ENCODE results near the gene LBX1. TPM values are rescaled to one million over a fixed set of nuclear protein-coding genes. Genes with fewer than 3 reads are reported as not detected.
A peak's percentile ranks its signal among the peaks of the same experiment; 100 is the strongest.

LBX1 gene
- total and polyA plus RNA-seq, 5 donors from 2014 or later, result not detected

DNA sequence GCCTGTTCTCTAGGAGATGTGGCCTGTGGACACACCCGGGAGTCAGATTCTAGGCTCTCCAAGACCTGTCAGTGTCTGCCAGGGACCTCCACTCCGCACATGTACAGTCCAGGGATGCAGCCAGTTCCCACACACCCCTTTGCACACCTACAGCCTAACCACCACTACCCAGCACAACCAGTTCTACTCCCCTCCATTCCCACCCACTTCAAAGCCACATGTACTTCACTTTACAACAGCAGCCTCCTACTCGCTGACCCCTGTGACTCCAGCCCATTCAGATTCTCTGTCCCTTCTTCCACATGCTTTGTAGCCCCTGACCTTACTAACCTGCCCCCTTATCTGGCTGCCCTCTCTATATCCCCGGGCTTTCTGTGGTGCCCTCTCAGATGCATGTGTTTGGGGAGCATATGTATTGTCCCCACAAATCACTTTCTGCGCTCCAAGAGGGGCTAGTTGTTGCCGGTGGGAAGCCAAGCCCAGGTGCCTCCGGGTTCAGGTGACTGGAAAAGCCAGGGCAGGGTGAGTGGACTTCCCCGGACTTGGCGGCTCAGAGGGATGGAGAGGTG lies 7.2 kb downstream of the LBX1 start:
- Mint-ChIP-seq H3K27me3 (peaks cover 89% of the 10 kb centered on the region), H3K4me3 (peak overlapping the region in 3 of 4 donors; percentile 30 to 79 (median 68)), H3K4me1 (peaks cover under 1 to 54% (median 21%) of the 10 kb centered on the region in 4 donors), H3K9me3 (peaks cover 0 to 4% (median 0%) of the 10 kb centered on the region in 7 donors), H3K36me3 (no peaks in the 10 kb centered on the region), H3K27ac (peak overlapping the region in 1 of 3 donors; percentile 53)
- Histone ChIP-seq H3K36me3 (ENCODE audit: control insufficient read depth, insufficient read depth, low read length) (no peaks in the 10 kb centered on the region), H3K9me3 (ENCODE audit: control insufficient read depth in 2 of 2, low read length in 2 of 2) (no peaks in the 10 kb centered on the region), H3K4me1 (ENCODE audit: control insufficient read depth, insufficient read depth, low read length, poor library complexity, severe bottlenecking) (peaks cover 55% of the 10 kb centered on the region), H3K27ac (ENCODE audit: insufficient read depth, low read length, poor library complexity, severe bottlenecking) (no peak overlapping the region), H3K27me3 (ENCODE audit: control insufficient read depth, insufficient read depth, low read length) (peaks cover 43% of the 10 kb centered on the region), H3K4me3 (ENCODE audit: low read depth, low read length) (no peak overlapping the region)
- DNase-seq (no peak), ATAC-seq (ENCODE audit: low read depth in 2 of 2) (no peak)

DNA sequence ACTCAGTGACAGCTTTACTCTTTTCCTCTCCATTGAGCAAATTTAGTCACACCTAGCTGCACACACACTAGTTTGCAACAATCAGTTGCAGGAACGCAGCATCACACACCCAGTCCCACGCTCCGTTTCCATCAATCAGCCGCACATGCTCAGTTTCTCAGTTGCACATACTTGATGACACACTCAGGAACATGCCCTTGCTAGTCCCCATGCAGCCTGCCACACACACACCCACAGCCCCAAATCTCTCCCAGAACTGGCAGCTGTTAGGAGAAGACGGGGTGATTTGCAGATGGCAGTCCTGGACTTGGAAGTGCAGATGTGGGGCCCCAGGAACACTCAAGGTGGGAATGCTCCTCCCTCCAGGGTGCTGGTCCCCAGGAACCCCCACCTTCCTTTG lies 7.7 kb downstream of the LBX1 start:
- no peaks in the 10 kb centered on the region for H3K9me3 ChIP-seq (ENCODE audit: control insufficient read depth in 2 of 2, low read length in 2 of 2)
- DNase-seq, result no peak
- no peak for ATAC-seq (ENCODE audit: low read depth in 2 of 2)
- Mint-ChIP-seq H3K36me3 (no peaks in the 10 kb centered on the region), H3K9me3 (peaks cover 0 to 4% (median 0%) of the 10 kb centered on the region in 7 donors), H3K4me1 (peaks cover 6 to 56% (median 22%) of the 10 kb centered on the region in 4 donors), H3K27me3 (peaks cover 89% of the 10 kb centered on the region), H3K4me3 (peak overlapping the region in 3 of 4 donors; percentile 15 to 79 (median 23)), H3K27ac (no peak overlapping the region)
- H3K27ac ChIP-seq (ENCODE audit: insufficient read depth, low read length, poor library complexity, severe bottlenecking), result no peak overlapping the region
- H3K4me1 ChIP-seq (ENCODE audit: control insufficient read depth, insufficient read depth, low read length, poor library complexity, severe bottlenecking), result peaks cover 55% of the 10 kb centered on the region
- peaks cover 45% of the 10 kb centered on the region for H3K27me3 ChIP-seq (ENCODE audit: control insufficient read depth, insufficient read depth, low read length)
- H3K4me3 ChIP-seq (ENCODE audit: low read depth, low read length), result no peak overlapping the region
- no peaks in the 10 kb centered on the region for H3K36me3 ChIP-seq (ENCODE audit: control insufficient read depth, insufficient read depth, low read length)

- H3K27me3 Mint-ChIP-seq, result peaks cover 86% of the 10 kb centered on the region
- no peak for DNase-seq
- H3K27ac Mint-ChIP-seq, result peak overlapping the region in 1 of 3 donors; percentile 75
- peaks cover 42% of the 10 kb centered on the region for H3K27me3 ChIP-seq (ENCODE audit: control insufficient read depth, insufficient read depth, low read length)
- H3K4me1 Mint-ChIP-seq, result peaks cover 8 to 54% (median 18%) of the 10 kb centered on the region in 4 donors
- H3K9me3 ChIP-seq (ENCODE audit: control insufficient read depth in 2 of 2, low read length in 2 of 2), result no peaks in the 10 kb centered on the region
- no peak overlapping the region for H3K4me3 ChIP-seq (ENCODE audit: low read depth, low read length)
- H3K4me1 ChIP-seq (ENCODE audit: control insufficient read depth, insufficient read depth, low read length, poor library complexity, severe bottlenecking), result peaks cover 55% of the 10 kb centered on the region
- peak overlapping the region in 1 of 4 donors; percentile 71 for H3K4me3 Mint-ChIP-seq
- H3K9me3 Mint-ChIP-seq, result peaks cover 0 to 4% (median 0%) of the 10 kb centered on the region in 7 donors
- ATAC-seq (ENCODE audit: low read depth in 2 of 2), result no peak
- no peaks in the 10 kb centered on the region for H3K36me3 Mint-ChIP-seq
- H3K36me3 ChIP-seq (ENCODE audit: control insufficient read depth, insufficient read depth, low read length), result no peaks in the 10 kb centered on the region
- no peak overlapping the region for H3K27ac ChIP-seq (ENCODE audit: insufficient read depth, low read length, poor library complexity, severe bottlenecking)
Measured at GRCh38 chr10:101219946-101220451, 9.3 kb downstream of the LBX1 start.

- Mint-ChIP-seq H3K27ac (peak overlapping the region in 1 of 3 donors; percentile 75), H3K4me3 (peak overlapping the region in 1 of 4 donors; percentile 71), H3K9me3 (peaks cover 0 to 4% (median 0%) of the 10 kb centered on the region in 7 donors), H3K27me3 (peaks cover 90% of the 10 kb centered on the region), H3K36me3 (no peaks in the 10 kb centered on the region), H3K4me1 (peaks cover 8 to 56% (median 20%) of the 10 kb centered on the region in 4 donors)
- DNase-seq (no peak), ATAC-seq (ENCODE audit: low read depth in 2 of 2) (no peak)
- Histone ChIP-seq H3K4me3 (ENCODE audit: low read depth, low read length) (no peak overlapping the region), H3K27ac (ENCODE audit: insufficient read depth, low read length, poor library complexity, severe bottlenecking) (no peak overlapping the region), H3K9me3 (ENCODE audit: control insufficient read depth in 2 of 2, low read length in 2 of 2) (no peaks in the 10 kb centered on the region), H3K4me1 (ENCODE audit: control insufficient read depth, insufficient read depth, low read length, poor library complexity, severe bottlenecking) (peaks cover 55% of the 10 kb centered on the region), H3K36me3 (ENCODE audit: control insufficient read depth, insufficient read depth, low read length) (no peaks in the 10 kb centered on the region), H3K27me3 (ENCODE audit: control insufficient read depth, insufficient read depth, low read length) (peaks cover 44% of the 10 kb centered on the region)
Measured at GRCh38 chr10:101219139-101219945, 9.9 kb downstream of the LBX1 start.

DNA sequence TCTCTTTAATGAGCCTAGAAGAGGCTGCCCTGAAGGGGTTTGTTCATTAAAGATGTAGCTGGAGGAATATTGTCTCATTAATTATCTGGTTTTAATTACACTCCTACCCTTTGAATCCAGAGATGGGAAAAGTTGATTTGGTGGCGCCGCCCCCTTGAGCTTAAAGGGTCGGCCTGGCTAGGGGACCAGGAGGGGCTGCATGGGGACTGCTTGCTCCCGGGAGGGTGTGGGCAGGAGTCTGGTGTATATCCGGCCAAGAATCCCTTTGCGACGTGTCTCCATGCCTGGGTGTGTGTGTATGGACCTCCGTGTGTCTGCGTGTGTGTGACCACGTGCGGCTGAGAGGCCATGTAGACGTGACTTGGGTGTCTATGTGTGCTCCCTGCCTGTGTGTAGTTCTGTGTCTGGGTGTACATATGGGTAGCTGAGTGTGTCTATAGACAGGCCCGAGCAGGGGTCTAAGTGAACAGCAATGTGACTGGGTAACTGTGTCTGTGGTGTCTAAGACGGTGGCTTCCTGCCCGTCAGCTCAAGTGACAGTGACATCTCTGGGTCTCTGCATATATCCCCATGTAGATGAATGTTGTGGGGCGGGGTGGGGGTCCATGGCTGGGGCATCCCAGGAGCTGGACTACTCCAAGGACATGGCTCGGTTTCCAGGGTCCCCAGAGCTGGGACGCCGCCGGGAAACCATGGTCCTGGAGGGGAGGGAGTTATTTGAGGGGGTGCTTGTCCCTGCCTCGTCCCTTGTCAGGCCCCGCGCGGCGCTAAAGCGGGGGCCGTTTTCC lies 10.7 kb downstream of the LBX1 start:
- Mint-ChIP-seq H3K27me3 (peaks cover 90% of the 10 kb centered on the region), H3K4me1 (peaks cover 8 to 54% (median 18%) of the 10 kb centered on the region in 4 donors), H3K4me3 (peak overlapping the region in 2 of 4 donors; percentile 3 to 24), H3K36me3 (no peaks in the 10 kb centered on the region), H3K27ac (peak overlapping the region in 1 of 3 donors; percentile 78), H3K9me3 (peaks cover 0 to 4% (median 0%) of the 10 kb centered on the region in 7 donors)
- ATAC-seq (ENCODE audit: low read depth in 2 of 2) (no peak), DNase-seq (peak in 1 of 3 donors; percentile 21)
- Histone ChIP-seq H3K36me3 (ENCODE audit: control insufficient read depth, insufficient read depth, low read length) (no peaks in the 10 kb centered on the region), H3K4me3 (ENCODE audit: low read depth, low read length) (no peak overlapping the region), H3K4me1 (ENCODE audit: control insufficient read depth, insufficient read depth, low read length, poor library complexity, severe bottlenecking) (peaks cover 56% of the 10 kb centered on the region), H3K27me3 (ENCODE audit: control insufficient read depth, insufficient read depth, low read length) (peaks cover 41% of the 10 kb centered on the region), H3K27ac (ENCODE audit: insufficient read depth, low read length, poor library complexity, severe bottlenecking) (no peak overlapping the region), H3K9me3 (ENCODE audit: control insufficient read depth in 2 of 2, low read length in 2 of 2) (no peaks in the 10 kb centered on the region)

DNA sequence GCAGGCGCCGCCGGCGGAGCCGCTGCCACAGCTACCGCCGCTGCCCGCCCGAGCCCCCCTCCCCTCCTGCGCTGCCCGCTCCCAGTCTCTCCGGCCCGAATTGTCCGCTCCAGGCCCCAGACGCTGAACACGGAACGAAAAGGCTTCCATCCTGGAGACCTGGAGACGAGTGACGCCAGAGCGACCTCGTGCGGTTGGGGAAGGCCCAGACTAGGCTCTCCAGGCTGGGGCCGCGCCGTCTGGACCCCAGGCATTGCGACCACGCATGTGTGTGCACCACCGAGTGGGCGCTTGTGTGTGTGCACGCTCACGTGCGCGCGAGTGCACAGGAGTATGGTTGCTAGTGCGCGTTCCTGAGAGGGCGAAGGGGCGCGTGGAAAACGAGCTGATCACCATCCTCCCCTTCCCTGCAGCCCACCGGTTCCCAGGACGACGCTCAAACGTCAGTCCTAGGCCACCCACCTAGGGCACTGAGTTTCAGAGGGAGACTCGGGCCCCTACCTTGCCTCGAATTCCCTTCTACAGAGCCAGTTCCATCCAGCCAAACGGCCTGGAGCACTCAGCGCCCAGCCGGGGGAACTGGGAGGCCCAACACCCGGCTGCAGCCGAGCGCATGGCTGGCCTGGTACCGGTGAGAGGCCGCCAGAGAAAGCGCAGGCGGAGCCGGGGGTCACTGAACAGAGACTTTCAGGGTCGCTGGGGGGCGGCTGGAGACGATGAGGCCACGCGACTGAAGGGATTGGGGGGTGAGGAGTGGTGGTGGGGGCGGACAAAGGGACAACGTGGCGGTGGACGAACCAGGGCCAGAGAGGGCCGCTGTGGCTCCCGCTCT lies 11.6 kb downstream of the LBX1 start:
- peaks cover 0 to 4% (median 0%) of the 10 kb centered on the region in 7 donors for H3K9me3 Mint-ChIP-seq
- no peak for ATAC-seq (ENCODE audit: low read depth in 2 of 2)
- Histone ChIP-seq H3K27ac (ENCODE audit: insufficient read depth, low read length, poor library complexity, severe bottlenecking) (no peak overlapping the region), H3K36me3 (ENCODE audit: control insufficient read depth, insufficient read depth, low read length) (no peaks in the 10 kb centered on the region), H3K9me3 (ENCODE audit: control insufficient read depth in 2 of 2, low read length in 2 of 2) (no peaks in the 10 kb centered on the region), H3K27me3 (ENCODE audit: control insufficient read depth, insufficient read depth, low read length) (peaks cover 44% of the 10 kb centered on the region), H3K4me3 (ENCODE audit: low read depth, low read length) (no peak overlapping the region), H3K4me1 (ENCODE audit: control insufficient read depth, insufficient read depth, low read length, poor library complexity, severe bottlenecking) (peaks cover 49% of the 10 kb centered on the region)
- no peak overlapping the region for H3K27ac Mint-ChIP-seq
- H3K36me3 Mint-ChIP-seq, result no peaks in the 10 kb centered on the region
- peak in 1 of 3 donors; percentile 27 for DNase-seq
- peaks cover 90% of the 10 kb centered on the region for H3K27me3 Mint-ChIP-seq
- peak overlapping the region in 2 of 4 donors; percentile 15 for H3K4me3 Mint-ChIP-seq
- H3K4me1 Mint-ChIP-seq, result peaks cover 8 to 52% (median 20%) of the 10 kb centered on the region in 4 donors
